ENCODE data around the gene GRID2. TPM values are rescaled to one million over a fixed set of nuclear protein-coding genes. Genes with fewer than 3 reads are reported as not detected.
A peak's percentile ranks its signal among the peaks of the same experiment; 100 is the strongest.

GRID2 gene
- total and polyA plus RNA-seq, 2 of the 13 experiments (the other 11 are each of a cell fraction or from before 2014, with no cell fraction given): not detected

- no peak for TF ChIP-seq PRDM10 (CRISPR knock-in tag; IDR thresholded peaks at IDR 0.05; ENCODE audit: low read depth)
- peak; percentile 55; the same call in 1 of the 2 replicates for TF ChIP-seq KLF6 (CRISPR knock-in tag; IDR thresholded peaks at IDR 0.05)
- no peak for TF ChIP-seq TEF (CRISPR knock-in tag; IDR thresholded peaks at IDR 0.05)
- TF ChIP-seq ZNF17 (CRISPR knock-in tag; IDR thresholded peaks at IDR 0.05): no peak
- no peak for TF ChIP-seq ADNP (CRISPR knock-in tag; IDR thresholded peaks at IDR 0.05)
- peak; percentile 93 for TF ChIP-seq TEAD3 (CRISPR knock-in tag; optimal IDR thresholded peaks at IDR 0.05; ENCODE audit: borderline replicate concordance)
- no peak for TF ChIP-seq ZBTB40 (IDR thresholded peaks at IDR 0.05)
- no peak for TF ChIP-seq ZBTB40 (CRISPR knock-in tag; IDR thresholded peaks at IDR 0.05)
- TF ChIP-seq ZNF136 (CRISPR knock-in tag; IDR thresholded peaks at IDR 0.05; ENCODE audit: low read depth): no peak
- no peak for TF ChIP-seq NPAS2 (CRISPR knock-in tag; IDR thresholded peaks at IDR 0.05; ENCODE audit: borderline replicate concordance)
- no peak for TF ChIP-seq ZNF280B (CRISPR knock-in tag; IDR thresholded peaks at IDR 0.05; ENCODE audit: borderline replicate concordance)
- no peak for TF ChIP-seq MXI1 (IDR thresholded peaks at IDR 0.05; ENCODE audit: borderline replicate concordance, low read depth, low read length)
Observed at GRCh38 chr4:92969650-92970379, 666.0 kb downstream of the GRID2 start (continued).

Data from HepG2 (cell line).